ENCODE measurements around the gene ABO.
"Not testable (repeated sequence)": the region's sequence is repeated elsewhere in the genome, so short reads cannot be mapped to it uniquely, and the experiment has no call there.

Gene ABO

GRCh38 chr9:133223159-133223756 is 51.7 kb downstream of the ABO start:
- H3K9ac ChIP-seq (ENCODE audit: low read depth, low read length); H3K9me3 ChIP-seq (ENCODE audit: control insufficient read depth, insufficient read depth, low read length); H3K36me3 ChIP-seq (ENCODE audit: insufficient read depth, low read length); H3K4me1 ChIP-seq (ENCODE audit: insufficient read depth, low read length): not testable (repeated sequence)

DNA sequence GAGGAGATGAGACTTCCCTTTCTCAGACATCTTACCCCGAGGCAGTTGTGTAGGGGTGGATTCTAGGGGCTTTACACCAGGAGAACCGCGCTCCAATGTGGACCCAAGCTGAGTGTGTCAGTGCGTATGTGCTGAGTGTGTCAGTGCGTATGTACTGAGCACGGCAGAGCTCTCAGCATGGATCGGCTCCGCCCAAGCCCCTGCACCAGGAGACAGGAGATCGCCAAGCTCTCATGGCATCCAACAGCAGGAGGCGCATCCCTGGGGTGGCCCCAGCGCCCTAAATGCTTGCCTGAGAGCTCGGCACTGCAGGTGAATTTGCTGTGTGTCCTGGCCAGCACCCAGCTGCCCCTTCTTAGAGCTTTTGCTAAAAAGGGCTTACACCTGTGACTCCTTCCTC is 53.0 kb downstream of the ABO start:
- H3K9me3 ChIP-seq (ENCODE audit: control insufficient read depth, insufficient read depth, low read length); H3K9ac ChIP-seq (ENCODE audit: low read depth, low read length); H3K4me1 ChIP-seq (ENCODE audit: insufficient read depth, low read length); H3K36me3 ChIP-seq (ENCODE audit: insufficient read depth, low read length): not testable (repeated sequence)

DNA sequence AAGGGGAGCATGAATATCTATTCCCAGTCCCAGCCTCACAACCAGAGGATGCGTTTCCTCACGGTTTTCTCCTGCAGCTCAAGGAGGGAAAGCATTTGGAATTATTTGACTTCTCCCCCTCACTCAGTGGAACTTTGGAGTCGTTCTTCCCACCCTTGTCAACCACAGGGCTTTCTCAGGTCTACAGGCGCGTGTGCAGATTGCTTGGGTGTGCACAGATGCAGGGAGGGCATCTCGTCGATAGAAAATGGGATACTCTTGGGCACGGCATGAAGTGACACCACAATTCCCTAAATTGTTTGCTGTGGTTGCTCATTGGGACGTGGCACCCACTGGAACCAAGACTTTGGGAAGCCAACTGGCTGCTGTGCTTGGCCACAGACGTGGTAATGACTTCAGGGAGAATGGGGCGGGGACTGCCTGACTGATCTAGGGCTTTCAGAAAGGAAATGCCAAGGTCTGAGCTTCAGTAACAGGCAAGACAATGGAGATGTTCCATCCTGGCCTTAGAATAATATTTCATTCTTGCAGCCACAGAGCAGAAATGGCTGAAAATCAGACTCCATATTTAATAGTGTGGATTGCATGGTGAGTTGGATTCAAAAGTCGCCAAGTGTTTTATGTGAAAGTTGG is 53.7 kb downstream of the ABO start:
- Histone ChIP-seq H3K9me3 (ENCODE audit: control insufficient read depth, insufficient read depth, low read length) (no peaks in the 10 kb centered on the region), H3K4me1 (ENCODE audit: insufficient read depth, low read length) (no peaks in the 10 kb centered on the region), H3K9ac (ENCODE audit: low read depth, low read length) (no peak overlapping the region), H3K36me3 (ENCODE audit: insufficient read depth, low read length) (no peaks in the 10 kb centered on the region)

DNA sequence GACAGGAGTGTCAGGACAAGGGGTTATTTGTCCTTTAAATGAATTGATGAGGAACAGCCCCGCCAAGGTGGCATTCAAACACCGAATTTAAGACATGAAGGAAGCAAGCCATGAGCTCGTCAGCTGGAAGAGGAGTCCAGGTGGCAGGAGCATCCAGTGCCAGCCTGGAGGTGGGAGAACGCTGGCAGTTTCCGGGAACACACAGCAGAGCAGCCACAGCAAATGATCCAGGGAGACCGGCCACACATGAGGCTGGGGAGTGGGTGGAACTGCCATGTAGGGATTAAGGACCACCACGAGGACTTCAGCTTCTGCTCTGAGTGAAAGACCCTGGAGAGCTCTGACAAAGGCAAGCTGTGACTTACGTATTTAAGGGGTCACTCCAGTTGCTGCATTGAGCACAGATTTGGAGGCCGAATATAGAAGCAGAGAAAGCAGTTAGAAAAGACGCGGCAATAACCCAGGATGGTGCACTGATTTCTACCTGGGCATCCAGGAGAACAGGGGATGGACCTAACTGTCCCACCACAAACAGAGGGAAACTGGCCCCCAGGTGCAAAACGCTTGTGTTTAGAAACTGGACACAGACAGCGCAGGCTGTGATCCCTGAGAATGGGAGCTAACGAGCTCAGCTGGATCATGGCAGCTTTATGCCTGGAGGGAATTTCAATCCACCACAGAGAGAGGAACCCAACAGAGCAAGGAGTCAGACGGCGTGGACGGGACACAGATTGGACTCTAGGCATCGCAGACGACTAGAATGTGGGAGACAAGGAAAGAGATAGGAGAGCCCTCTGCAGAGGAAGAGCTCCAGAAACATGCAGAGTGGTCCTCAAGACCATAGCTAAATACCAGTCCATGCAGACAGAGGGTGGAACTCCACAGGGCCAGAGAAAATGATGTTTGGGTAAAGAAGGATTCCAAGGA is 56.7 kb downstream of the ABO start:
- H3K4me1 ChIP-seq (ENCODE audit: insufficient read depth, low read length); H3K9ac ChIP-seq (ENCODE audit: low read depth, low read length); H3K9me3 ChIP-seq (ENCODE audit: control insufficient read depth, insufficient read depth, low read length); H3K36me3 ChIP-seq (ENCODE audit: insufficient read depth, low read length): not testable (repeated sequence)

DNA sequence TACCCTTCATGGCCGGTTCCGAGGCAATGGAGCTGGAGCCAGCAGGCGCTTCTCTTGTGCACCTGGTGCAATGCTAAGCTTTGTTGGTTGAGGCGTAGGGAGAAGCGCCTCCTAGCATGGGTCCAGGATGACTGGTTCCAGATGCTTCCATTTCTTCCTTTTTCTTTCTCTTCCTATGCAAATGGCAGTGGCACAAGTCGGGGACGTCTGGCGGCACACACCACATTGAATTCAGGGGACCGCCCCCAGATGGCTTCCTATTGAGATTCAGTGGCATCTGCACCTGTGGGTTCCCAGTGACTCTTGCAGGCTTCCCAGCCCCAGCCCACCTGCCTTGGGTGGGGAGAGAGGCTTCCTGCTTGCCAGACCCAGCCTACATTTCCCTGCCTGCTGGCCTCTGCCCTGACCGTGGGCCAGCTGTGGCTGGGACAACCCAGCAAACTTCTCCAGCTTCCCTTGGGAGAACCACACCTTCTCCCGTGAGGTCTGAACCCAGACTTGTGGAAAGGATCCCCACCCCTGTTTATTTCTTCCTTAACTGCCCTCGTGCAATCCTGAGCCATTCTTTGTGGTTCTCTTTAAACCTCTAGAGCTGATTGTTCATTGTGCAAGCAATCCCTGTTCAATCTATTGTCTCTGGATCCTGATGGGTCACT is 57.5 kb downstream of the ABO start:
- H3K9ac ChIP-seq (ENCODE audit: low read depth, low read length); H3K36me3 ChIP-seq (ENCODE audit: insufficient read depth, low read length); H3K9me3 ChIP-seq (ENCODE audit: control insufficient read depth, insufficient read depth, low read length); H3K4me1 ChIP-seq (ENCODE audit: insufficient read depth, low read length): not testable (repeated sequence)

- not testable (repeated sequence) for H3K4me1 ChIP-seq (ENCODE audit: insufficient read depth, low read length); H3K9me3 ChIP-seq (ENCODE audit: control insufficient read depth, insufficient read depth, low read length); H3K36me3 ChIP-seq (ENCODE audit: insufficient read depth, low read length); H3K9ac ChIP-seq (ENCODE audit: low read depth, low read length)
Measured at GRCh38 chr9:133214276-133214675, 60.7 kb downstream of the ABO start.

- Histone ChIP-seq H3K9ac (ENCODE audit: low read depth, low read length) (no peak overlapping the region), H3K36me3 (ENCODE audit: insufficient read depth, low read length) (no peaks in the 10 kb centered on the region), H3K4me1 (ENCODE audit: insufficient read depth, low read length) (no peaks in the 10 kb centered on the region), H3K9me3 (ENCODE audit: control insufficient read depth, insufficient read depth, low read length) (no peaks in the 10 kb centered on the region; the same call in 1 of the 2 replicates)
Measured at GRCh38 chr9:133210609-133211008, 64.4 kb downstream of the ABO start.

- Histone ChIP-seq H3K4me1 (ENCODE audit: insufficient read depth, low read length) (no peaks in the 10 kb centered on the region), H3K9me3 (ENCODE audit: control insufficient read depth, insufficient read depth, low read length) (no peaks in the 10 kb centered on the region), H3K9ac (ENCODE audit: low read depth, low read length) (no peak overlapping the region), H3K36me3 (ENCODE audit: insufficient read depth, low read length) (no peaks in the 10 kb centered on the region)
Measured at GRCh38 chr9:133210202-133210532, 64.8 kb downstream of the ABO start.

DNA sequence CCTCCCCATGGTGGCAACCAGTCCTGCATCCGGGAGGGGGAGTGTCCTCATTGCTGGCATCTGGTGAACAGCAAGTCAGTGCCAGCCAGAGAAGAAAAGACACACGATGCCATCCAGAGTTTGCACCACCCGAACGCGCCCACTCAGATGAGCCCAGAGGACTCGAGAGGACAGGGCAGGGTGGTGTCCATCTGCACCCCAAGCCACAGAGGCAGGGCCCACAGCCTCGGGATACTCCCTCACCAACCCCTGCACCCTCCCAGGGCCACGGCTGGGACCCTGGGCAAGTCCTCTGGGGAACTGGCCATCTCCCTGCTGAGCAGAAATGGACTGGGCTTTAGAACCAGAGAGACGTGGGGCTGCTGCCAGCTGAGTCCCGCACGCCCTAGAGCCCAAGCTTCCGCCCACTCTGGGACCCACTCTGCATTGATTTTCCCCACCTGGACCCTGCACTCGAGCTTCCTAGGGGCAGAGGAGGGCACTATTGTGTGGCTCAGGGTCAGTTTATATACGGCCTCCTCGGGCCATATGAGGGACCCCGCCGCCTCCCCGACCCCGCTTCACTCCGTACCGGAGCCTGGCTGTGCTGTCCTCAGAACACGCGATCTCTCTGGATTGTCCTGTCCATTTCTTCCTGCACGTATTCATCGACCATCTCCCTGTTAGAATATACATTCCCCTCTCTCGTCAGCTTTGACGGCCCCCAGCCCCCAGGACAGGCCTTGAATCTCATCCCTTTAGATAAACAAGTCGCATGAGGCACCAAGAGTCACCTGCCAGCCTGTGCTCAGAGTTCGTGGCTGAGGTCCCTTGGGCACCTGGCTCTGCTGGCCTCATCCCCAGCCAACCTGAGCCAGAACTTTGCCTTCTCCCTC is 65.4 kb downstream of the ABO start:
- not testable (repeated sequence) for H3K36me3 ChIP-seq (ENCODE audit: insufficient read depth, low read length); H3K9ac ChIP-seq (ENCODE audit: low read depth, low read length); H3K9me3 ChIP-seq (ENCODE audit: control insufficient read depth, insufficient read depth, low read length); H3K4me1 ChIP-seq (ENCODE audit: insufficient read depth, low read length)

- not testable (repeated sequence) for H3K4me1 ChIP-seq (ENCODE audit: insufficient read depth, low read length); H3K9me3 ChIP-seq (ENCODE audit: control insufficient read depth, insufficient read depth, low read length); H3K9ac ChIP-seq (ENCODE audit: low read depth, low read length); H3K36me3 ChIP-seq (ENCODE audit: insufficient read depth, low read length)
Measured at GRCh38 chr9:133208880-133209300, 66.1 kb downstream of the ABO start, which contains the start of gene OBP2B. OBP2B (minus strand) TSS chr9:133209250; CDS start chr9:133209199, 51 bp downstream.

- not testable (repeated sequence) for H3K36me3 ChIP-seq (ENCODE audit: insufficient read depth, low read length); H3K4me1 ChIP-seq (ENCODE audit: insufficient read depth, low read length); H3K9me3 ChIP-seq (ENCODE audit: control insufficient read depth, insufficient read depth, low read length); H3K9ac ChIP-seq (ENCODE audit: low read depth, low read length)
Measured at GRCh38 chr9:133208171-133208879, 66.7 kb downstream of the ABO start.

GRCh38 chr9:133207540-133208170 is 67.3 kb downstream of the ABO start:
- Histone ChIP-seq H3K9me3 (ENCODE audit: control insufficient read depth, insufficient read depth, low read length) (no peaks in the 10 kb centered on the region), H3K9ac (ENCODE audit: low read depth, low read length) (no peak overlapping the region), H3K4me1 (ENCODE audit: insufficient read depth, low read length) (no peaks in the 10 kb centered on the region), H3K36me3 (ENCODE audit: insufficient read depth, low read length) (no peaks in the 10 kb centered on the region)

DNA sequence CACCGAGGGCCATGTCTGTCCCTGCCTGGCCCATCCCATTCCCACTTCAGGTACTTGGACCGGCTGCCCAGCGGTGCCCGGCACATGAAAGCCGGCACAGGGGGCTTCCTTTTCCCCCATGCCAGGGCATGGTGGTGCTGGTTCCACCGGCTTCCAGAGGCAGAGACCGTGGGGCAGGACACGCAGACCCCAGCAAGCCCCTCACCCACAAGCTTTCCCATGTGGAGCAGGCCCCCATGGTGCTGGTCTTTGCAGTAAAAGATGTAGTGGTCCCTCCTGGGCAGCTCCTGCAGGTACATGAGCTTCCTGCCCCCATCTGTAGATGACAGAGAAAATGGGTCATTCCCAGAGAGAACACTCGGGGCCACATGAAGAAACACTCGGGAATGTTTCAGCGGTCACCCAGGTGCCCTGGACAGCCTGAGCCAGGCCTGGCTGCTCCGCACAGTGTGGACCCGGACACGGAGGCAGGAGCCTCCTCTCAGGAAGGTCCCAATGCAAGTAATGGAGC is 67.9 kb downstream of the ABO start:
- Histone ChIP-seq H3K9ac (ENCODE audit: low read depth, low read length) (no peak overlapping the region), H3K4me1 (ENCODE audit: insufficient read depth, low read length) (no peaks in the 10 kb centered on the region), H3K9me3 (ENCODE audit: control insufficient read depth, insufficient read depth, low read length) (no peaks in the 10 kb centered on the region), H3K36me3 (ENCODE audit: insufficient read depth, low read length) (no peaks in the 10 kb centered on the region)

Measured in ES-I3 (cell line).